ENCODE measurements around the gene FBXW7.

FBXW7 gene

GRCh38 chr4:152346526-152346925, 189.4 kb downstream of the FBXW7 start:
- Mint-ChIP-seq H3K36me3 (peaks cover 23% of the 10 kb centered on the region), H3K27me3 (no peaks in the 10 kb centered on the region), H3K4me1 (peaks cover 9% of the 10 kb centered on the region), H3K4me3 (no peak overlapping the region), H3K9me3 (no peaks in the 10 kb centered on the region), H3K27ac (no peak overlapping the region)

- H3K4me1 Mint-ChIP-seq: peaks cover 6% of the 10 kb centered on the region
Measured at GRCh38 chr4:152344001-152344400, 191.9 kb downstream of the FBXW7 start.

GRCh38 chr4:152342293-152342692, 193.6 kb downstream of the FBXW7 start:
- Mint-ChIP-seq H3K27me3 (no peaks in the 10 kb centered on the region), H3K9me3 (no peaks in the 10 kb centered on the region), H3K4me1 (peaks cover 6% of the 10 kb centered on the region), H3K4me3 (no peak overlapping the region), H3K36me3 (peaks cover 34% of the 10 kb centered on the region), H3K27ac (no peak overlapping the region)

More at GRCh38 chr4:152344001-152344400, 191.9 kb downstream of the FBXW7 start:
- Mint-ChIP-seq H3K27me3 (no peaks in the 10 kb centered on the region), H3K4me3 (no peak overlapping the region), H3K36me3 (peaks cover 33% of the 10 kb centered on the region), H3K27ac (no peak overlapping the region), H3K9me3 (no peaks in the 10 kb centered on the region)

GRCh38 chr4:152340818-152341217, 195.1 kb downstream of the FBXW7 start:
- Mint-ChIP-seq H3K4me3 (no peak overlapping the region), H3K9me3 (no peaks in the 10 kb centered on the region), H3K27me3 (no peaks in the 10 kb centered on the region), H3K36me3 (peaks cover 31% of the 10 kb centered on the region), H3K27ac (no peak overlapping the region), H3K4me1 (no peaks in the 10 kb centered on the region)

DNA sequence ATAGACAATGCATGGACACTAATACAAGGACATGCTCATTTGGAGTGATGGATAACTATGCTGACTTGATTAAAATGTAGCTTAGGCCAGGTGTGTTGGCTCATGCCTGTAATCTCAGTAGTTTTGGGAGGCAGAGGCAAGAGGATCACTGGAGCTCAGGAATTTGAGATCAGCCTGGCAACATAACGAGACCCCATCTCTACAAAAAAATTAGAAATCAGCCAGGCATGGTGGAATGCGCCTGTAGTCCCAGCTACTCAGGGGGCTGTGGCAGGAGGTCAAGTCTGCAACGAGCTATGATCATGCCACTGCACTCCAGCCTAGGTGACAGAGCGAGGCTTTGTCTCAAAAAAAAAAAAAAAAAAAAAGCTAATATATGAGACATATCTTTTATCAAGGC, 196.3 kb downstream of the FBXW7 start:
- H3K27ac Mint-ChIP-seq: no peak overlapping the region

GRCh38 chr4:152334931-152335330, 201.0 kb downstream of the FBXW7 start:
- no peak overlapping the region for H3K27ac Mint-ChIP-seq

More for the DNA sequence above, 196.3 kb downstream of the FBXW7 start:
- no peak overlapping the region for H3K4me3 Mint-ChIP-seq
- no peaks in the 10 kb centered on the region for H3K4me1 Mint-ChIP-seq
- peaks cover 27% of the 10 kb centered on the region for H3K36me3 Mint-ChIP-seq
- H3K9me3 Mint-ChIP-seq: no peaks in the 10 kb centered on the region
- no peaks in the 10 kb centered on the region for H3K27me3 Mint-ChIP-seq

GRCh38 chr4:152331042-152331441, 204.8 kb downstream of the FBXW7 start:
- peaks cover 28% of the 10 kb centered on the region for H3K36me3 Mint-ChIP-seq
- peak overlapping the region; percentile 38 for H3K27ac Mint-ChIP-seq
- H3K4me1 Mint-ChIP-seq: peaks cover 22% of the 10 kb centered on the region
- no peak overlapping the region for H3K4me3 Mint-ChIP-seq
- H3K9me3 Mint-ChIP-seq: no peaks in the 10 kb centered on the region
- H3K27me3 Mint-ChIP-seq: no peaks in the 10 kb centered on the region

More at GRCh38 chr4:152334931-152335330, 201.0 kb downstream of the FBXW7 start:
- Mint-ChIP-seq H3K4me3 (no peak overlapping the region), H3K27me3 (no peaks in the 10 kb centered on the region), H3K36me3 (peaks cover 28% of the 10 kb centered on the region), H3K4me1 (no peaks in the 10 kb centered on the region), H3K9me3 (no peaks in the 10 kb centered on the region)

- H3K9me3 Mint-ChIP-seq: no peaks in the 10 kb centered on the region
- peaks cover 28% of the 10 kb centered on the region for H3K36me3 Mint-ChIP-seq
- H3K4me3 Mint-ChIP-seq: no peak overlapping the region
- H3K27me3 Mint-ChIP-seq: no peaks in the 10 kb centered on the region
- H3K4me1 Mint-ChIP-seq: peaks cover 22% of the 10 kb centered on the region
- no peak overlapping the region for H3K27ac Mint-ChIP-seq
Measured at GRCh38 chr4:152328582-152328981, 207.3 kb downstream of the FBXW7 start.

GRCh38 chr4:152327606-152328453, 208.1 kb downstream of the FBXW7 start:
- Mint-ChIP-seq H3K27me3 (no peaks in the 10 kb centered on the region), H3K36me3 (peaks cover 27% of the 10 kb centered on the region), H3K4me1 (peaks cover 22% of the 10 kb centered on the region), H3K27ac (peak overlapping the region; percentile 76), H3K9me3 (no peaks in the 10 kb centered on the region), H3K4me3 (peak overlapping the region; percentile 27)

GRCh38 chr4:152325831-152326230, 210.1 kb downstream of the FBXW7 start:
- H3K4me3 Mint-ChIP-seq: no peak overlapping the region
- no peaks in the 10 kb centered on the region for H3K27me3 Mint-ChIP-seq
- peaks cover 22% of the 10 kb centered on the region for H3K4me1 Mint-ChIP-seq
- H3K9me3 Mint-ChIP-seq: no peaks in the 10 kb centered on the region
- peaks cover 29% of the 10 kb centered on the region for H3K36me3 Mint-ChIP-seq
- no peak overlapping the region for H3K27ac Mint-ChIP-seq

- Mint-ChIP-seq H3K4me1 (peaks cover 12% of the 10 kb centered on the region), H3K36me3 (peaks cover 32% of the 10 kb centered on the region)
Measured at GRCh38 chr4:152323221-152323620, 212.7 kb downstream of the FBXW7 start.

GRCh38 chr4:152322656-152323055, 213.2 kb downstream of the FBXW7 start:
- Mint-ChIP-seq H3K27me3 (no peaks in the 10 kb centered on the region), H3K4me3 (no peak overlapping the region), H3K36me3 (peaks cover 32% of the 10 kb centered on the region), H3K9me3 (no peaks in the 10 kb centered on the region), H3K4me1 (peaks cover 7% of the 10 kb centered on the region), H3K27ac (no peak overlapping the region)

More at GRCh38 chr4:152323221-152323620, 212.7 kb downstream of the FBXW7 start:
- no peaks in the 10 kb centered on the region for H3K9me3 Mint-ChIP-seq
- H3K27me3 Mint-ChIP-seq: no peaks in the 10 kb centered on the region
- no peak overlapping the region for H3K27ac Mint-ChIP-seq
- H3K4me3 Mint-ChIP-seq: no peak overlapping the region

GRCh38 chr4:152321923-152322322, 214.0 kb downstream of the FBXW7 start:
- no peaks in the 10 kb centered on the region for H3K27me3 Mint-ChIP-seq
- no peak overlapping the region for H3K4me3 Mint-ChIP-seq
- H3K27ac Mint-ChIP-seq: no peak overlapping the region
- no peaks in the 10 kb centered on the region for H3K4me1 Mint-ChIP-seq
- H3K9me3 Mint-ChIP-seq: no peaks in the 10 kb centered on the region
- H3K36me3 Mint-ChIP-seq: peaks cover 28% of the 10 kb centered on the region

GRCh38 chr4:152321398-152321797, 214.5 kb downstream of the FBXW7 start:
- no peak overlapping the region for H3K4me3 Mint-ChIP-seq
- H3K27ac Mint-ChIP-seq: no peak overlapping the region
- H3K9me3 Mint-ChIP-seq: no peaks in the 10 kb centered on the region
- peaks cover 28% of the 10 kb centered on the region for H3K36me3 Mint-ChIP-seq
- no peaks in the 10 kb centered on the region for H3K27me3 Mint-ChIP-seq
- no peaks in the 10 kb centered on the region for H3K4me1 Mint-ChIP-seq

- no peak overlapping the region for H3K4me3 Mint-ChIP-seq
- H3K4me1 Mint-ChIP-seq: no peaks in the 10 kb centered on the region
- peaks cover 13% of the 10 kb centered on the region for H3K36me3 Mint-ChIP-seq
- no peaks in the 10 kb centered on the region for H3K9me3 Mint-ChIP-seq
- H3K27me3 Mint-ChIP-seq: no peaks in the 10 kb centered on the region
- no peak overlapping the region for H3K27ac Mint-ChIP-seq
Measured at GRCh38 chr4:152316969-152317368, 218.9 kb downstream of the FBXW7 start.

- Mint-ChIP-seq H3K4me3 (no peak overlapping the region), H3K9me3 (no peaks in the 10 kb centered on the region), H3K27me3 (no peaks in the 10 kb centered on the region), H3K36me3 (peaks cover 2% of the 10 kb centered on the region), H3K27ac (no peak overlapping the region), H3K4me1 (no peaks in the 10 kb centered on the region)
Measured at GRCh38 chr4:152310257-152310656, 225.6 kb downstream of the FBXW7 start.

Data from activated naive CD4-positive, alpha-beta T cell treated with anti-CD3 and anti-CD28 coated beads, Interleukin-2, amount 50 U/mL, for 24 hours (primary cell).